ENCODE measurements around the gene UNC13A. TPM values are rescaled to one million over a fixed set of nuclear protein-coding genes. Genes with fewer than 3 reads are reported as not detected.

Gene UNC13A
- polyA plus RNA-seq, 3 donors from 2014 or later = not detected

- H3K9me3 Mint-ChIP-seq = no peaks in the 10 kb centered on the region
Observed at GRCh38 chr19:17721111-17721628, 33.0 kb upstream of the UNC13A start.

GRCh38 chr19:17720440-17720839 is 32.3 kb upstream of the UNC13A start:
- Mint-ChIP-seq H3K4me1 (peaks cover 36 to 46% of the 10 kb centered on the region in 2 donors), H3K4me3 (peak overlapping the region; percentile 84 to 94 (median 88)), H3K36me3 (peaks cover 0 to 7% (median 7%) of the 10 kb centered on the region in 3 donors), H3K9me3 (no peaks in the 10 kb centered on the region), H3K27ac (peak overlapping the region in 5 of 6 donors; percentile 25 to 88 (median 76)), H3K27me3 (ENCODE audit: low read depth in 3 of 3) (peaks cover 0 to 3% (median 0%) of the 10 kb centered on the region in 3 donors)
- no peak for DNase-seq

More at GRCh38 chr19:17721111-17721628, 33.0 kb upstream of the UNC13A start:
- Mint-ChIP-seq H3K27me3 (ENCODE audit: low read depth in 3 of 3) (peaks cover 0 to 3% (median 0%) of the 10 kb centered on the region in 3 donors), H3K27ac (peak overlapping the region in 4 of 6 donors; percentile 20 to 75 (median 63)), H3K4me3 (peak overlapping the region; percentile 84 to 94 (median 88)), H3K36me3 (peaks cover 0 to 8% (median 7%) of the 10 kb centered on the region in 3 donors), H3K4me1 (peaks cover 36 to 47% of the 10 kb centered on the region in 2 donors)
- DNase-seq = no peak

- Mint-ChIP-seq H3K36me3 (peaks cover 0 to 4% (median 3%) of the 10 kb centered on the region in 3 donors), H3K4me3 (peak overlapping the region; percentile 84 to 94 (median 88)), H3K4me1 (peaks cover 36 to 43% of the 10 kb centered on the region in 2 donors), H3K9me3 (no peaks in the 10 kb centered on the region), H3K27me3 (ENCODE audit: low read depth in 3 of 3) (peaks cover 0 to 3% (median 0%) of the 10 kb centered on the region in 3 donors), H3K27ac (peak overlapping the region in 5 of 6 donors; percentile 25 to 88 (median 76))
- peak in 1 of 3 donors; percentile 21 for DNase-seq
Observed at GRCh38 chr19:17719730-17720400, 31.7 kb upstream of the UNC13A start.

GRCh38 chr19:17718947-17719711 is 31.0 kb upstream of the UNC13A start, which contains the start of gene MAP1S:
Gene MAP1S (plus strand): TSS chr19:17719480. CDS start chr19:17719503, 23 bp downstream.
- peak; percentile 54 to 57 (median 57) for DNase-seq
- Mint-ChIP-seq H3K4me1 (peaks cover 36 to 40% of the 10 kb centered on the region in 2 donors), H3K9me3 (no peaks in the 10 kb centered on the region), H3K36me3 (no peaks in the 10 kb centered on the region), H3K27ac (peak within 1 kb of the TSS; percentile 83 to 90 (median 85)), H3K27me3 (ENCODE audit: low read depth in 3 of 3) (peaks cover 0 to under 1% (median 0%) of the 10 kb centered on the region in 3 donors), H3K4me3 (peak within 1 kb of the TSS; percentile 85 to 94 (median 89))

GRCh38 chr19:17718550-17718946 is 30.4 kb upstream of the UNC13A start:
- Mint-ChIP-seq H3K4me1 (peaks cover 36% of the 10 kb centered on the region in 2 donors), H3K9me3 (no peaks in the 10 kb centered on the region), H3K4me3 (peak overlapping the region; percentile 85 to 90 (median 87)), H3K36me3 (no peaks in the 10 kb centered on the region), H3K27ac (peak overlapping the region; percentile 83 to 90 (median 84)), H3K27me3 (ENCODE audit: low read depth in 3 of 3) (no peaks in the 10 kb centered on the region)
- DNase-seq = no peak

GRCh38 chr19:17716309-17716929 is 28.3 kb upstream of the UNC13A start:
- peaks cover 28 to 30% of the 10 kb centered on the region in 2 donors for H3K4me1 Mint-ChIP-seq
- H3K27ac Mint-ChIP-seq = peak overlapping the region in 1 of 6 donors; percentile 21
- no peaks in the 10 kb centered on the region for H3K36me3 Mint-ChIP-seq
- no peaks in the 10 kb centered on the region for H3K9me3 Mint-ChIP-seq
- DNase-seq = no peak
- no peaks in the 10 kb centered on the region for H3K27me3 Mint-ChIP-seq (ENCODE audit: low read depth in 3 of 3)
- no peak overlapping the region for H3K4me3 Mint-ChIP-seq

- Mint-ChIP-seq H3K4me1 (no peaks in the 10 kb centered on the region), H3K4me3 (no peak overlapping the region), H3K27ac (no peak overlapping the region), H3K9me3 (no peaks in the 10 kb centered on the region), H3K36me3 (no peaks in the 10 kb centered on the region), H3K27me3 (ENCODE audit: low read depth in 3 of 3) (peaks cover 2% of the 10 kb centered on the region in 3 donors)
- DNase-seq = no peak
Observed at GRCh38 chr19:17711851-17712250, 23.7 kb upstream of the UNC13A start.

- peaks cover 2 to 7% (median 2%) of the 10 kb centered on the region in 3 donors for H3K27me3 Mint-ChIP-seq (ENCODE audit: low read depth in 3 of 3)
- H3K36me3 Mint-ChIP-seq = no peaks in the 10 kb centered on the region
Observed at GRCh38 chr19:17706750-17707181, 18.6 kb upstream of the UNC13A start.

GRCh38 chr19:17703824-17704463 is 15.8 kb upstream of the UNC13A start:
- Mint-ChIP-seq H3K9me3 (no peaks in the 10 kb centered on the region), H3K27me3 (ENCODE audit: low read depth in 3 of 3) (peaks cover 3 to 7% (median 3%) of the 10 kb centered on the region in 3 donors), H3K4me3 (no peak overlapping the region), H3K4me1 (no peaks in the 10 kb centered on the region), H3K27ac (no peak overlapping the region), H3K36me3 (no peaks in the 10 kb centered on the region)
- DNase-seq = peak; percentile 61 to 66 (median 61)

More at GRCh38 chr19:17706750-17707181, 18.6 kb upstream of the UNC13A start:
- Mint-ChIP-seq H3K4me1 (no peaks in the 10 kb centered on the region), H3K4me3 (no peak overlapping the region), H3K27ac (no peak overlapping the region), H3K9me3 (no peaks in the 10 kb centered on the region)
- DNase-seq = no peak

- Mint-ChIP-seq H3K36me3 (no peaks in the 10 kb centered on the region), H3K4me3 (no peak overlapping the region), H3K4me1 (no peaks in the 10 kb centered on the region), H3K27me3 (ENCODE audit: low read depth in 3 of 3) (peaks cover 6 to 11% (median 11%) of the 10 kb centered on the region in 3 donors), H3K9me3 (no peaks in the 10 kb centered on the region), H3K27ac (no peak overlapping the region)
- DNase-seq = no peak
Observed at GRCh38 chr19:17695198-17695597, 7.0 kb upstream of the UNC13A start.

- Mint-ChIP-seq H3K4me3 (no peak overlapping the region), H3K36me3 (peaks cover 0 to 4% (median 3%) of the 10 kb centered on the region in 3 donors), H3K27me3 (ENCODE audit: low read depth in 3 of 3) (peaks cover 11 to 18% (median 14%) of the 10 kb centered on the region in 3 donors), H3K27ac (no peak overlapping the region), H3K4me1 (peaks cover 7 to 9% of the 10 kb centered on the region in 2 donors), H3K9me3 (peaks cover 0 to 5% (median 0%) of the 10 kb centered on the region in 6 donors)
- DNase-seq = no peak
Observed at GRCh38 chr19:17692566-17692965, 4.4 kb upstream of the UNC13A start.

- H3K4me1 Mint-ChIP-seq = peaks cover 12 to 17% of the 10 kb centered on the region in 2 donors
- peaks cover 0 to 4% (median 3%) of the 10 kb centered on the region in 3 donors for H3K36me3 Mint-ChIP-seq
- H3K4me3 Mint-ChIP-seq = peak overlapping the region in 4 of 5 donors; percentile 15 to 80 (median 74)
- H3K9me3 Mint-ChIP-seq = peaks cover 0 to 5% (median 0%) of the 10 kb centered on the region in 6 donors
- DNase-seq = no peak
- H3K27ac Mint-ChIP-seq = peak overlapping the region in 1 of 6 donors; percentile 80
- peaks cover 14 to 31% (median 22%) of the 10 kb centered on the region in 3 donors for H3K27me3 Mint-ChIP-seq (ENCODE audit: low read depth in 3 of 3)
Observed at GRCh38 chr19:17688853-17689595, 870 bp upstream of the UNC13A start.

Measured in immature natural killer cell (primary cell).